Measurements from ENCODE around the gene SPATA46.

- TF ChIP-seq CHD2 (IDR thresholded peaks at IDR 0.05; ENCODE audit: low read length, partially characterized antibody) (no peak), CTCF (IDR thresholded peaks at IDR 0.05) (no peak), FOSL2 (IDR thresholded peaks at IDR 0.05; ENCODE audit: borderline replicate concordance, low read depth) (0 out of 2 replicates have a peak, but pooled peaks have one; percentile 17), RXRA (IDR thresholded peaks at IDR 0.05; ENCODE audit: borderline replicate concordance, low read depth) (no peak), EZH2phosphoT487 (IDR thresholded peaks at IDR 0.05; ENCODE audit: borderline replicate concordance, low read depth) (no peak), POLR2AphosphoS5 (IDR thresholded peaks at IDR 0.05; ENCODE audit: low read depth, low read length) (no peak), SMC3 (IDR thresholded peaks at IDR 0.05; ENCODE audit: low read depth, low read length) (no peak), TAF1 (IDR thresholded peaks at IDR 0.05; ENCODE audit: borderline replicate concordance, low read depth, low read length) (no peak), TCF12 (IDR thresholded peaks at IDR 0.05) (no peak), REST (IDR thresholded peaks at IDR 0.05; ENCODE audit: low read depth, low read length) (no peak), GATA2 (CRISPR knock-in tag; IDR thresholded peaks at IDR 0.05) (no peak), RAD21 (IDR thresholded peaks at IDR 0.05; ENCODE audit: low read length) (no peak), ELF1 (IDR thresholded peaks at IDR 0.05) (no peak)
These were observed 26.9 kb downstream of the SPATA46 start for GRCh38 chr1:162349635-162350330.
